Stimulated activated CD4-positive, alpha-beta T cell treated with anti-CD3 and anti-CD28 coated beads, Interleukin-4, amount 100 ng/mL, for 1 hour (primary cell): ENCODE measurements around the gene RPN1.

ENCODE experiments used
- DNase-seq: peaks from one replicate; pipeline ENCODE4 v3.0.0-alpha.2; 2020

RPN1 gene

GRCh38 chr3:128576290-128576689, 74.3 kb downstream of the RPN1 start:
- no peak for DNase-seq

DNA sequence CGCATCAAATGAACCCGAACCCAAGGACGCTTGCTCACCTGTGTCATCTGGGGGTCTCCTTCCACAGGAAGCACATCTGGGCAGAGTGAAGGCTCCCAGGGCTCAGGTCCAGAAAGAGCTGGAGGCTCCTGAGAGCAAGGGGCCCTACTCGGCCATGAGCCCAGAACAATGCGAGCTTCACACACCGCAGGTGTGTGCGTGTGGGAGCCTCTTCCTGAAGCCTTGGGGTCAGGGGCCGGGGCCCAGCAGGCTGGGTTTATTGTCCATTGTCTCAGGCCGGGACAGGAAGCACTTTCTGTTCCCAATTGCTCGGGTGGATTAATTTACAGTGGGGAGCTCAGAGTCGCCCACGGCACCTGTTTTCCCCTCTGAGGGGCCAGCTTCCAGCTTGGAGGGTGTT, 74.8 kb downstream of the RPN1 start:
- no peak for DNase-seq

- DNase-seq = no peak
These were observed 76.9 kb downstream of the RPN1 start for GRCh38 chr3:128573707-128574162.

DNA sequence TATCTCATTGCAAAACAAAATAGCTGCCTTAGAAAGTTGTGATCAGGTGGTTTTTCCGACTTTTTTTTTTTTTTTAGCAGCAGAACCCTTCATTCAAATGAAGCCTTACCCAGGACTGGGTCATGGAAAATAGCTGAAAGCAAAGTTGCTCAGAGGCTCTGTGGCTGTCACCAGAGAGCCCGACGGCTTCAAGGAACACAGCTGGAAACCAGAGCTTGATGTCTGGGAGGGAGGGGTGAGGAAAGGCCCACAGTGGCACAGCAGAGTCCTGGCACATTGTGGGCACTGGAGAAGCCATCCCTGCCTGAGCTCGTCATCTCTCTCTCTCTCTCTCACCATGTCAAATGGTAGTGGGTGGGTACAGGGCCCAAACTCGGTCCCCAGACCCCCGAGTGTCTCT, 77.5 kb downstream of the RPN1 start:
- no peak for DNase-seq

DNA sequence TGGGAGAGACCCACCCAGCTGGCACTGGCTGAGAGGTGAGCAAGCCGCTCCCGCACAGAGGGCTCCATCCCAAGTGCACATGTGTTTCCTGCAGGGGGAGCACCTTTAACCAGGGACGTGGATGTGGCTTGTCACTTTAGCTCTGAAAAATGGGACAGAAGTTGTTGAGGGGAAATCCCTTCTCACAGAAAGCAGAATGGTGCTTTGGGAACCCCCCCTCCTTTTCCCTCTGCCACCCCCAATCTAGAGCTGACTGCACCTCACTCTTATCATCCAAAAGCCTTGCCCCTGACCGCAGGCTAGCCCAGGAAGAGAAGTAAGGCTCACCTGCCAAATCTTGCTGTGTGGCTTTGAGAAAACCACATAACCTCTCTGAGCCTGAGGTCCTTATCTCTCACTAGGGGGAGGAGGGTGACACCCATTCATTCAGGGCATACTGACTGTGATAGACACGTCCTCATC, 77.9 kb downstream of the RPN1 start:
- no peak for DNase-seq

DNA sequence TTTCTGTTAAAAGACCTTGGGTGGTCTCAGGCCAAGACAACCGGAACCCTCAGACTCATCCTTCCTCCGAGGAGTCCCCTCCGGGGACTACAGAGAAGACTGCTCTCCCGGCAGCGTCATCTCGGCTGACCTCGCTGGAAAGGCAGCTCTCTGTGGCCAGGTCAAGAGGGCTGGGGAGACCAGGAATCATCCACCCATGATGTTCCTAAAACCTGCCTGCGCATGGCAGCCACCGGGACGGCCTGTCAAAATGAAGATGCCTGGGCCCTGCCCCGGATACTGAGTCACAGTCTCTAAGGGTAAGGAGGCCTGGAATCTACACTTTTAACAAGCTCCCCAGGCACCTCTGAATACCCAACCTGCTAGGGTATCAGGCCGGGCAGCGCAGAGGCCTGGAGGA, 78.6 kb downstream of the RPN1 start:
- DNase-seq = no peak
